Fibroblast of mammary gland (primary cell): Measurements from ENCODE around the gene SCGN.

ENCODE experiments used
- DNase-seq: peaks from one replicate; pipeline ENCODE4 v3.0.0-alpha.2; 2010; ENCODE audit warnings: low read depth
- H3K4me3 ChIP-seq: 2 replicates; pipeline ENCODE4 v1.5.1; 2011; ENCODE audit warnings: low read depth, mild to moderate bottlenecking, low read length, moderate library complexity; ENCODE audit not compliant: control insufficient read depth
- CTCF ChIP-seq: conservative IDR thresholded peaks from 2 replicates; pipeline ENCODE4 v1.5.1; 2011; ENCODE audit warnings: low read depth, low read length, inconsistent platforms; ENCODE audit not compliant: control insufficient read depth, insufficient read depth

Gene SCGN

GRCh38 chr6:25749837-25750236, 97.8 kb downstream of the SCGN start:
- DNase-seq = no peak
- H3K4me3 ChIP-seq = no peak overlapping the region
- no peak for TF ChIP-seq CTCF

- TF ChIP-seq CTCF = no peak
- H3K4me3 ChIP-seq = no peak overlapping the region
- DNase-seq = no peak
Measured at GRCh38 chr6:25750906-25751305, 98.9 kb downstream of the SCGN start.
